GM18867 (cell line): Measurements from ENCODE around the gene PSMC4.

Source experiments
- ATAC-seq: cut with Tn5 transposase; IDR thresholded peaks from one replicate; pipeline ENCODE4 v1.9.1; 2021; ENCODE audit warnings: mild to moderate bottlenecking, moderate library complexity; ENCODE audit not compliant: unreplicated experiment

Gene PSMC4

GRCh38 chr19:39970675-39971379 lies at the start of gene PSMC4:
Gene PSMC4, plus strand, starts transcription at chr19:39971165. Its CDS starts 38 bp downstream, at chr19:39971203.
- peak; percentile 94 for ATAC-seq

- ATAC-seq, result no peak
Measured at GRCh38 chr19:39923862-39924261, 47.1 kb upstream of the PSMC4 start.

GRCh38 chr19:39924389-39924788 lies 46.6 kb upstream of the PSMC4 start:
- ATAC-seq, result no peak

GRCh38 chr19:39924952-39925351 lies 46.0 kb upstream of the PSMC4 start:
- ATAC-seq, result no peak

GRCh38 chr19:39926170-39926760 lies 44.7 kb upstream of the PSMC4 start:
- no peak for ATAC-seq

GRCh38 chr19:39927076-39927475 lies 43.9 kb upstream of the PSMC4 start:
- no peak for ATAC-seq

GRCh38 chr19:39927524-39928356 lies 43.2 kb upstream of the PSMC4 start:
- ATAC-seq, result no peak

GRCh38 chr19:39928357-39928725 lies 42.6 kb upstream of the PSMC4 start:
- no peak for ATAC-seq

GRCh38 chr19:39929750-39930149 lies 41.2 kb upstream of the PSMC4 start:
- ATAC-seq, result no peak

GRCh38 chr19:39934584-39935363 lies 36.2 kb upstream of the PSMC4 start, which contains the start of gene FCGBP:
Gene FCGBP, minus strand, starts transcription at chr19:39934634.
- ATAC-seq, result no peak

GRCh38 chr19:39935364-39935661 lies 35.7 kb upstream of the PSMC4 start:
- ATAC-seq, result no peak

- no peak for ATAC-seq
Measured at GRCh38 chr19:39936020-39936419, 34.9 kb upstream of the PSMC4 start.

GRCh38 chr19:39936622-39937021 lies 34.3 kb upstream of the PSMC4 start:
- ATAC-seq, result no peak

- no peak for ATAC-seq
Measured at GRCh38 chr19:39937094-39937720, 33.8 kb upstream of the PSMC4 start.

- no peak for ATAC-seq
Measured at GRCh38 chr19:39937787-39938186, 33.2 kb upstream of the PSMC4 start.

- no peak for ATAC-seq
Measured at GRCh38 chr19:39939556-39939955, 31.4 kb upstream of the PSMC4 start.

- ATAC-seq, result no peak
Measured at GRCh38 chr19:39940221-39940833, 30.6 kb upstream of the PSMC4 start.

GRCh38 chr19:39941151-39941550 lies 29.8 kb upstream of the PSMC4 start:
- no peak for ATAC-seq

GRCh38 chr19:39941615-39942365 lies 29.2 kb upstream of the PSMC4 start:
- peak; percentile 71 for ATAC-seq

GRCh38 chr19:39942366-39942730 lies 28.6 kb upstream of the PSMC4 start:
- ATAC-seq, result no peak
